ENCODE measurements around the gene P2RX2.

P2RX2 gene

GRCh38 chr12:132660052-132660451, 41.5 kb downstream of the P2RX2 start:
- H2BK12ac ChIP-seq (ENCODE audit: low read length): no peak overlapping the region
- H3K9ac ChIP-seq (ENCODE audit: low read depth, low read length, poor library complexity): no peak overlapping the region
- no CpG with 5 or more reads among the region's 5 CpGs for WGBS, 2 donors (ENCODE audit: extremely low coverage in 2 of 2, insufficient read length in 2 of 2, insufficient replicate concordance in 1 of 2)
- H4K91ac ChIP-seq (ENCODE audit: low read depth, low read length, poor library complexity): no peak overlapping the region
- no peak overlapping the region for H3K14ac ChIP-seq (ENCODE audit: low read length)
- no peaks in the 10 kb centered on the region for H3K4me1 ChIP-seq (ENCODE audit: control insufficient read depth in 2 of 2, insufficient read depth in 1 of 2, low read depth in 1 of 2, low read length in 2 of 2)
- peaks cover 4% of the 10 kb centered on the region for H3K79me1 ChIP-seq (ENCODE audit: low read depth, low read length)
- H2BK15ac ChIP-seq (ENCODE audit: low read length): no peak overlapping the region
- no peak for DNase-seq (ENCODE audit: low spot score)
- no peak overlapping the region for H3K4me3 ChIP-seq (ENCODE audit: low read length in 2 of 2)
- H3K27me3 ChIP-seq (ENCODE audit: control insufficient read depth in 3 of 3, insufficient read depth in 3 of 3, low read depth in 1 of 3, low read length in 3 of 3): no peaks in the 10 kb centered on the region
- H2AK5ac ChIP-seq (ENCODE audit: low read depth, low read length): no peak overlapping the region
- no peak overlapping the region for H3K18ac ChIP-seq (ENCODE audit: low read length)
- H3K27ac ChIP-seq (replicated peaks; ENCODE audit: low read length): no peak overlapping the region
- H3K9me3 ChIP-seq (replicated peaks in 1 of 2; ENCODE audit: control insufficient read depth in 2 of 2, insufficient read depth in 1 of 2, low read depth in 1 of 2, low read length in 2 of 2): peaks cover 0 to 3% of the 10 kb centered on the region in 2 donors
- H3K4ac ChIP-seq (ENCODE audit: low read length): no peak overlapping the region
- H2AFZ ChIP-seq (ENCODE audit: low read length): no peak overlapping the region
- no peak overlapping the region for H2BK120ac ChIP-seq (ENCODE audit: low read depth, low read length)
- peaks cover 73 to 99% of the 10 kb centered on the region in 2 donors for H3K36me3 ChIP-seq (replicated peaks in 1 of 2; ENCODE audit: control insufficient read depth in 2 of 2, insufficient read depth in 2 of 2, low read length in 2 of 2)
- no peak overlapping the region for H4K8ac ChIP-seq (ENCODE audit: low read depth, low read length)
- H3K4me2 ChIP-seq (ENCODE audit: insufficient read depth, low read length, poor library complexity, severe bottlenecking): no peak overlapping the region
- H2BK5ac ChIP-seq (ENCODE audit: low read length): no peak overlapping the region
- no peak overlapping the region for H3K23ac ChIP-seq (ENCODE audit: low read depth, low read length, poor library complexity)

- no peak overlapping the region for H4K91ac ChIP-seq (ENCODE audit: low read depth, low read length, poor library complexity)
- no peak overlapping the region for H3K18ac ChIP-seq (ENCODE audit: low read length)
- no peak overlapping the region for H3K27ac ChIP-seq (replicated peaks; ENCODE audit: low read length)
- H3K4me1 ChIP-seq (ENCODE audit: control insufficient read depth in 2 of 2, insufficient read depth in 1 of 2, low read depth in 1 of 2, low read length in 2 of 2): no peaks in the 10 kb centered on the region
- no peak overlapping the region for H3K4me3 ChIP-seq (ENCODE audit: low read length in 2 of 2)
- H2BK12ac ChIP-seq (ENCODE audit: low read length): no peak overlapping the region
- no peak overlapping the region for H2BK15ac ChIP-seq (ENCODE audit: low read length)
- no peak overlapping the region for H3K23ac ChIP-seq (ENCODE audit: low read depth, low read length, poor library complexity)
- DNase-seq (ENCODE audit: low spot score): no peak
- no peak overlapping the region for H2AK5ac ChIP-seq (ENCODE audit: low read depth, low read length)
- H2AFZ ChIP-seq (ENCODE audit: low read length): no peak overlapping the region
- no CpG with 5 or more reads among the region's 11 CpGs for WGBS, 2 donors (ENCODE audit: extremely low coverage in 2 of 2, insufficient read length in 2 of 2, insufficient replicate concordance in 1 of 2)
- no peak overlapping the region for H3K4ac ChIP-seq (ENCODE audit: low read length)
- no peaks in the 10 kb centered on the region for H3K27me3 ChIP-seq (ENCODE audit: control insufficient read depth in 3 of 3, insufficient read depth in 3 of 3, low read depth in 1 of 3, low read length in 3 of 3)
- H2BK5ac ChIP-seq (ENCODE audit: low read length): no peak overlapping the region
- H3K14ac ChIP-seq (ENCODE audit: low read length): no peak overlapping the region
- H4K8ac ChIP-seq (ENCODE audit: low read depth, low read length): no peak overlapping the region
- no peak overlapping the region for H3K4me2 ChIP-seq (ENCODE audit: insufficient read depth, low read length, poor library complexity, severe bottlenecking)
- H3K36me3 ChIP-seq (replicated peaks in 1 of 2; ENCODE audit: control insufficient read depth in 2 of 2, insufficient read depth in 2 of 2, low read length in 2 of 2): peaks cover 78 to 99% of the 10 kb centered on the region in 2 donors
- H3K9ac ChIP-seq (ENCODE audit: low read depth, low read length, poor library complexity): no peak overlapping the region
- H3K9me3 ChIP-seq (replicated peaks in 1 of 2; ENCODE audit: control insufficient read depth in 2 of 2, insufficient read depth in 1 of 2, low read depth in 1 of 2, low read length in 2 of 2): peaks cover 0 to 3% of the 10 kb centered on the region in 2 donors
- no peak overlapping the region for H2BK120ac ChIP-seq (ENCODE audit: low read depth, low read length)
- H3K79me1 ChIP-seq (ENCODE audit: low read depth, low read length): peaks cover 4% of the 10 kb centered on the region
Measured at GRCh38 chr12:132660996-132661395, 42.4 kb downstream of the P2RX2 start.

GRCh38 chr12:132661972-132662371, 43.4 kb downstream of the P2RX2 start:
- Histone ChIP-seq H2BK15ac (ENCODE audit: low read length) (no peak overlapping the region), H2AFZ (ENCODE audit: low read length) (no peak overlapping the region), H2BK12ac (ENCODE audit: low read length) (no peak overlapping the region), H3K27me3 (ENCODE audit: control insufficient read depth in 3 of 3, insufficient read depth in 3 of 3, low read depth in 1 of 3, low read length in 3 of 3) (no peaks in the 10 kb centered on the region), H3K4me2 (ENCODE audit: insufficient read depth, low read length, poor library complexity, severe bottlenecking) (no peak overlapping the region), H3K18ac (ENCODE audit: low read length) (no peak overlapping the region), H2AK5ac (ENCODE audit: low read depth, low read length) (no peak overlapping the region), H3K23ac (ENCODE audit: low read depth, low read length, poor library complexity) (no peak overlapping the region), H2BK120ac (ENCODE audit: low read depth, low read length) (no peak overlapping the region), H3K9me3 (replicated peaks in 1 of 2; ENCODE audit: control insufficient read depth in 2 of 2, insufficient read depth in 1 of 2, low read depth in 1 of 2, low read length in 2 of 2) (peaks cover 0 to 3% of the 10 kb centered on the region in 2 donors), H3K14ac (ENCODE audit: low read length) (no peak overlapping the region), H3K27ac (replicated peaks; ENCODE audit: low read length) (no peak overlapping the region), H3K79me1 (ENCODE audit: low read depth, low read length) (peaks cover 4% of the 10 kb centered on the region), H2BK5ac (ENCODE audit: low read length) (no peak overlapping the region), H4K91ac (ENCODE audit: low read depth, low read length, poor library complexity) (no peak overlapping the region), H4K8ac (ENCODE audit: low read depth, low read length) (no peak overlapping the region), H3K4ac (ENCODE audit: low read length) (no peak overlapping the region), H3K9ac (ENCODE audit: low read depth, low read length, poor library complexity) (no peak overlapping the region), H3K4me1 (ENCODE audit: control insufficient read depth in 2 of 2, insufficient read depth in 1 of 2, low read depth in 1 of 2, low read length in 2 of 2) (no peaks in the 10 kb centered on the region), H3K4me3 (ENCODE audit: low read length in 2 of 2) (no peak overlapping the region), H3K36me3 (replicated peaks in 1 of 2; ENCODE audit: control insufficient read depth in 2 of 2, insufficient read depth in 2 of 2, low read length in 2 of 2) (peaks cover 84 to 100% of the 10 kb centered on the region in 2 donors)
- no CpG with 5 or more reads among the region's 5 CpGs for WGBS, 2 donors (ENCODE audit: extremely low coverage in 2 of 2, insufficient read length in 2 of 2, insufficient replicate concordance in 1 of 2)
- no peak for DNase-seq (ENCODE audit: low spot score)

- Histone ChIP-seq H3K23ac (ENCODE audit: low read depth, low read length, poor library complexity) (no peak overlapping the region), H3K14ac (ENCODE audit: low read length) (no peak overlapping the region), H2AFZ (ENCODE audit: low read length) (no peak overlapping the region), H3K4me3 (ENCODE audit: low read length in 2 of 2) (peak overlapping the region in 1 of 2 donors; percentile 49), H3K79me1 (ENCODE audit: low read depth, low read length) (peaks cover 4% of the 10 kb centered on the region), H3K4me2 (ENCODE audit: insufficient read depth, low read length, poor library complexity, severe bottlenecking) (no peak overlapping the region), H3K18ac (ENCODE audit: low read length) (no peak overlapping the region), H2BK12ac (ENCODE audit: low read length) (no peak overlapping the region), H3K27ac (replicated peaks; ENCODE audit: low read length) (no peak overlapping the region), H4K8ac (ENCODE audit: low read depth, low read length) (no peak overlapping the region), H2BK15ac (ENCODE audit: low read length) (no peak overlapping the region), H2BK120ac (ENCODE audit: low read depth, low read length) (no peak overlapping the region), H3K9me3 (replicated peaks in 1 of 2; ENCODE audit: control insufficient read depth in 2 of 2, insufficient read depth in 1 of 2, low read depth in 1 of 2, low read length in 2 of 2) (peaks cover 0 to 2% of the 10 kb centered on the region in 2 donors), H4K91ac (ENCODE audit: low read depth, low read length, poor library complexity) (no peak overlapping the region), H3K27me3 (ENCODE audit: control insufficient read depth in 3 of 3, insufficient read depth in 3 of 3, low read depth in 1 of 3, low read length in 3 of 3) (no peaks in the 10 kb centered on the region), H3K4me1 (ENCODE audit: control insufficient read depth in 2 of 2, insufficient read depth in 1 of 2, low read depth in 1 of 2, low read length in 2 of 2) (no peaks in the 10 kb centered on the region), H3K4ac (ENCODE audit: low read length) (no peak overlapping the region), H2BK5ac (ENCODE audit: low read length) (no peak overlapping the region), H3K9ac (ENCODE audit: low read depth, low read length, poor library complexity) (no peak overlapping the region), H3K36me3 (replicated peaks in 1 of 2; ENCODE audit: control insufficient read depth in 2 of 2, insufficient read depth in 2 of 2, low read length in 2 of 2) (peaks cover 82 to 99% of the 10 kb centered on the region in 2 donors), H2AK5ac (ENCODE audit: low read depth, low read length) (no peak overlapping the region)
- no peak for DNase-seq (ENCODE audit: low spot score)
- no CpG with 5 or more reads among the region's 29 CpGs for WGBS, 2 donors (ENCODE audit: extremely low coverage in 2 of 2, insufficient read length in 2 of 2, insufficient replicate concordance in 1 of 2)
Measured at GRCh38 chr12:132662901-132663755, 44.6 kb downstream of the P2RX2 start.
